ENCODE measurements around the gene STX1B. TPM values are rescaled to one million over a fixed set of nuclear protein-coding genes. Genes with fewer than 3 reads are reported as not detected.

STX1B gene
- total and polyA plus RNA-seq, 2 of the 8 experiments (the other 6 are each of a cell fraction or from before 2014, with no cell fraction given) = 8.9 to 20.2 TPM

- no peak overlapping the region for H2BK120ac ChIP-seq (replicated peaks; ENCODE audit: low read depth, low read length)
- no peak overlapping the region for H4K5ac ChIP-seq (ENCODE audit: insufficient read length, low read depth, low read length)
- H3K4me3 ChIP-seq (ENCODE audit: extremely low read depth in 1 of 4, insufficient read depth in 2 of 4, low read depth in 3 of 4, low read length in 4 of 4) = peak overlapping the region in 2 of 4 experiments; percentile 42 to 63; a peak in 4 of 8 replicates
- TF ChIP-seq KDM1A (IDR thresholded peaks at IDR 0.05; ENCODE audit: borderline replicate concordance, low read length) (peak; percentile 69), CTBP2 (IDR thresholded peaks at IDR 0.05; ENCODE audit: borderline replicate concordance, insufficient read depth, insufficient read length, low read length) (no peak)
- ChIA-PET POLR2A (ENCODE audit: partially characterized antibody) (interaction anchor here (0.6 to 1.6 kb wide), 5 partner anchors 23 to 344 kb away, joined by 3 to 6 read pairs (median 3); partner anchors contain the start of genes CTF1, HSD3B7, ZNF646 and ZNF668), CTCF (ENCODE audit: partially characterized antibody) (interaction anchor here (0.9 to 3.9 kb wide), 5 partner anchors 11 to 55 kb away, joined by 3 to 21 read pairs (median 5); partner anchors contain the start of gene HSD3B7)
- peaks cover 0 to 4% of the 10 kb centered on the region in 2 experiments; a peak in 1 of 4 replicates for H3K79me2 ChIP-seq (ENCODE audit: control insufficient read depth in 1 of 2, insufficient read depth in 2 of 2, low read length in 2 of 2)
- H2BK15ac ChIP-seq (ENCODE audit: low read length) = no peak overlapping the region
- DNase-seq (ENCODE audit: low read depth in 1 of 2, low spot score in 2 of 2) (no peak), FAIRE-seq (no peak)
- no peak overlapping the region for H4K8ac ChIP-seq (ENCODE audit: extremely low read depth, insufficient read depth, low read length)
- no peak overlapping the region for H3K4ac ChIP-seq (replicated peaks; ENCODE audit: insufficient read length, low read depth, low read length)
- H2AK5ac ChIP-seq (ENCODE audit: low read depth, low read length) = no peak overlapping the region
- peak overlapping the region; percentile 61 to 66; a peak in 3 of 4 replicates for H3K4me2 ChIP-seq (ENCODE audit: insufficient read depth in 1 of 2, low read depth in 2 of 2, low read length in 2 of 2)
- no peak overlapping the region for H2AFZ ChIP-seq (ENCODE audit: low read length)
- H3K79me1 ChIP-seq (ENCODE audit: low read depth, low read length) = 0 out of 2 replicates have a peak, but pooled peaks cover 6% of the 10 kb centered on the region
- H3K27me3 ChIP-seq (replicated peaks in 1 of 4; ENCODE audit: control insufficient read depth in 3 of 4, extremely low read depth in 1 of 4, insufficient read depth in 3 of 4, low read length in 3 of 4) = no peaks in the 10 kb centered on the region; a peak in 2 of 7 replicates
- H3K23ac ChIP-seq (ENCODE audit: insufficient read length) = no peak overlapping the region
- H3K9ac ChIP-seq (replicated peaks in 1 of 4; ENCODE audit: extremely low read depth in 1 of 4, low read depth in 3 of 4, low read length in 3 of 4) = no peak overlapping the region
- no peak overlapping the region for H3K56ac ChIP-seq (replicated peaks; ENCODE audit: insufficient read length, low read depth, low read length)
- peaks cover 0 to 4% of the 10 kb centered on the region in 2 experiments for H4K20me1 ChIP-seq (replicated peaks in 1 of 2; ENCODE audit: control insufficient read depth in 1 of 2, insufficient read depth in 2 of 2, low read length in 2 of 2)
- H3K36me3 ChIP-seq (ENCODE audit: control insufficient read depth in 2 of 4, insufficient read depth in 4 of 4, low read length in 3 of 4) = no peaks in the 10 kb centered on the region
- H3K4me1 ChIP-seq (replicated peaks in 1 of 4; ENCODE audit: control insufficient read depth in 3 of 4, insufficient read depth in 4 of 4, low read length in 3 of 4) = peaks cover 4 to 18% (median 6%) of the 10 kb centered on the region in 4 experiments
- H4K91ac ChIP-seq (replicated peaks; ENCODE audit: insufficient read length, low read length) = no peak overlapping the region
- no peak overlapping the region for H3K27ac ChIP-seq (ENCODE audit: low read depth, low read length)
- no peak overlapping the region for H2BK5ac ChIP-seq (ENCODE audit: low read depth, low read length)
- no peak overlapping the region for H3K14ac ChIP-seq (ENCODE audit: insufficient read length)
- H2BK12ac ChIP-seq (ENCODE audit: low read depth, low read length) = no peak overlapping the region
- no peaks in the 10 kb centered on the region for H3K9me3 ChIP-seq (ENCODE audit: insufficient read depth in 2 of 2, low read depth in 1 of 2, low read length in 1 of 2)
- peaks cover 1% of the 10 kb centered on the region; the same call in 1 of the 2 replicates for H3K23me2 ChIP-seq (ENCODE audit: low read depth, low read length)
- no peak overlapping the region for H3K18ac ChIP-seq (ENCODE audit: extremely low read depth, low read length)
- no peak overlapping the region for H2BK20ac ChIP-seq (ENCODE audit: low read length)
- 62% methylated on average over 7 of the region's 7 CpGs; no CpG with 5 or more reads in 1 of the 2 experiments for WGBS, 2 experiments (ENCODE audit: extremely low coverage in 1 of 2, insufficient coverage in 1 of 2, insufficient read length in 1 of 2, insufficient replicate concordance in 2 of 2, low coverage in 1 of 2, low lambda C conversion rate in 2 of 2, missing lambda C conversion rate in 1 of 2)
These were observed 1.3 kb downstream of the STX1B start for GRCh38 chr16:31009120-31009519.
